AG04449 (cell line): Measurements from ENCODE around the gene DYNLT2B.
"Not testable (repeated sequence)": the region's sequence is repeated elsewhere in the genome, so short reads cannot be mapped to it uniquely, and the experiment has no call there.

Experiments
- CTCF ChIA-PET: fragments of 350-600 bp; formaldehyde crosslinking; extraction: SDS; loops from one replicate; lab custom pipeline; 2021; ENCODE audit warnings: antibody characterized with exemption; lab: Yijun Ruan, JAX
- POLR2A ChIA-PET: fragments of 400-600, 350-600 bp; formaldehyde crosslinking; extraction: SDS; loops from one replicate; lab custom pipeline; 2020; ENCODE audit warnings: antibody characterized with exemption, inconsistent platforms; lab: Yijun Ruan, JAX
- DNase-seq: peaks from one replicate; pipeline ENCODE4 v3.0.0-alpha.2; 2010; ENCODE audit warnings: low read depth, low spot score
- H3K4me3 ChIP-seq: 2 replicates; pipeline ENCODE4 v1.5.1; 2011; ENCODE audit warnings: low read depth, mild to moderate bottlenecking, control low read depth, low read length
- TF ChIP-seq, protein P1 (sequence below): IDR thresholded peaks from one replicate; pipeline ENCODE4 v1.5.1; 2011; ENCODE audit warnings: mild to moderate bottlenecking, moderate library complexity, low read length, control low read depth, inconsistent platforms; ENCODE audit not compliant: insufficient read depth; ENCODE audit errors: missing control alignments

The DYNLT2B gene

DNA sequence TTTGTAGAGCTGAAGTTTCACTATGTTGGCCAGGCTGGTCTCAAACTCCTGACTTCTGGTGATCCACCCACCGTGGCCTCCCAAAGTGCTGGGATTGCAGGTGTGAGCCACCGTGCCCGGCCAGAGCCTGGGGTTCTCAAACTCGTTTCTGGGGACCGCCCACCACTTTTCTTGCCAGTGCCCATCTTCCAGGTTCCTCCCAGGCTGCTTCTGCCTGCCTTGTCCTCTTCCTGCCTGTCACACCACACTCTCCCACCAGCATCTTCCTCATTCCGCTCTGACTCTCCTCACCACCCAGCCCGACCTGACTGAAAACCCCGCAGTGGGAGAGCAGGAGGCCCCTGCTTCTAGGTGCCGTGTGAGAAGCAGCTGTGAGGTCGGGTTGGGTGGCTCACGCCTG is 3.1 kb upstream of the DYNLT2B start:
- H3K4me3 ChIP-seq = no peak overlapping the region
- TF ChIP-seq, protein P1, sequence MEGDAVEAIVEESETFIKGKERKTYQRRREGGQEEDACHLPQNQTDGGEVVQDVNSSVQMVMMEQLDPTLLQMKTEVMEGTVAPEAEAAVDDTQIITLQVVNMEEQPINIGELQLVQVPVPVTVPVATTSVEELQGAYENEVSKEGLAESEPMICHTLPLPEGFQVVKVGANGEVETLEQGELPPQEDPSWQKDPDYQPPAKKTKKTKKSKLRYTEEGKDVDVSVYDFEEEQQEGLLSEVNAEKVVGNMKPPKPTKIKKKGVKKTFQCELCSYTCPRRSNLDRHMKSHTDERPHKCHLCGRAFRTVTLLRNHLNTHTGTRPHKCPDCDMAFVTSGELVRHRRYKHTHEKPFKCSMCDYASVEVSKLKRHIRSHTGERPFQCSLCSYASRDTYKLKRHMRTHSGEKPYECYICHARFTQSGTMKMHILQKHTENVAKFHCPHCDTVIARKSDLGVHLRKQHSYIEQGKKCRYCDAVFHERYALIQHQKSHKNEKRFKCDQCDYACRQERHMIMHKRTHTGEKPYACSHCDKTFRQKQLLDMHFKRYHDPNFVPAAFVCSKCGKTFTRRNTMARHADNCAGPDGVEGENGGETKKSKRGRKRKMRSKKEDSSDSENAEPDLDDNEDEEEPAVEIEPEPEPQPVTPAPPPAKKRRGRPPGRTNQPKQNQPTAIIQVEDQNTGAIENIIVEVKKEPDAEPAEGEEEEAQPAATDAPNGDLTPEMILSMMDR = no peak
- ChIA-PET CTCF (interaction anchor here (1.9 kb wide), 1 partner anchor 10 kb away, joined by 8 read pairs; no protein-coding TSS in a partner anchor), POLR2A (no interaction called here)
- DNase-seq = no peak

DNA sequence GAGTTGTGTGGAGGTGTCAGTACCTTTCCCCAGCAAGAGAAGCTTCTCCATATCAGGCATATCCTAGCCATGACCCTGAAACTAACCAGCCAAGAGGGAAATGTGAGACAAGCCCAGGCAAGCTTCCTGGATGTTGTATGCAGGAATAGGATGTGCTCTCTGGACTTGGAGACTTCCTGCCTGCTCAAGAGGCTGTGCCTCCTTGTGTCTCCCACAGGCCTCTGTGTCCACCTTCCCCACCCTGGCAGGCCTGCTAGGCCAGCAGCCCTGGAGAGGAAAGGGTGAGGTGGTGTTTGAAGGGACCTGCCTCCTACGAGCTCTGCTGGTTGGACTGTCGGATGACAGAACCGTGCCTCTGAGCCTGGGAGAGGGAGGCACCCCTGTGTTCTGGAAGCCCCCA is 2.1 kb upstream of the DYNLT2B start:
- no peak for DNase-seq
- CTCF ChIA-PET = interaction anchor here (0.6 to 1.9 kb wide), 3 partner anchors 11 to 221 kb away, joined by 3 to 8 read pairs (median 4); no protein-coding TSS in a partner anchor
- H3K4me3 ChIP-seq = no peak overlapping the region
- TF ChIP-seq, protein P1 = no peak
- POLR2A ChIA-PET = no interaction called here

- not testable (repeated sequence) for DNase-seq
- peak overlapping the region; percentile 89 for H3K4me3 ChIP-seq
- ChIA-PET POLR2A (interaction anchor here (1.0 to 1.4 kb wide), 3 partner anchors 10 to 115 kb away, joined by 3 to 5 read pairs (median 4); partner anchors contain the start of genes PCYT1A and UBXN7), CTCF (interaction anchor here (1.0 kb wide), 1 partner anchor 9 kb away, joined by 3 read pairs; no protein-coding TSS in a partner anchor)
Observed at GRCh38 chr3:196316799-196317686, 997 bp downstream of the DYNLT2B start.

DNA sequence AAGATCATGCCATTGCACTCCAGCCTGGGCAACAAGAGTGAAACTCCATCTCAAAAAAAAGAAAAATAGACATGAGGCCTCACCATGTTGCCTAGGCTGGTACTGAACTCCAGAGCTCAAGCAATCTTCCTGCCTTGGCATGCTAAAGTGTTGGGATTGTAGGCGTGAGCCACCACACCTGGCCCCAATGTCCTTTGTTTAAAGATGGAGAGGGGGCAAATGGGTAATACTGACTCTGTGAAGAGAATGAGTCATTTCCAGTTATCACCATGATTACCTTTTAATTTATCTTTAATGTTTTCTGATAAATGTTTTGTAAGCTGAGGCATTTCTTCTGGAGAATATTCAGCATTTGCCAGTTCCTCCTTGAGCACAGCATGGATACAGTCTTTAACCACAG is 2.2 kb downstream of the DYNLT2B start:
- POLR2A ChIA-PET = no interaction called here
- TF ChIP-seq, protein P1 = no peak
- DNase-seq = no peak
- CTCF ChIA-PET = no interaction called here
- H3K4me3 ChIP-seq = no peak overlapping the region

DNA sequence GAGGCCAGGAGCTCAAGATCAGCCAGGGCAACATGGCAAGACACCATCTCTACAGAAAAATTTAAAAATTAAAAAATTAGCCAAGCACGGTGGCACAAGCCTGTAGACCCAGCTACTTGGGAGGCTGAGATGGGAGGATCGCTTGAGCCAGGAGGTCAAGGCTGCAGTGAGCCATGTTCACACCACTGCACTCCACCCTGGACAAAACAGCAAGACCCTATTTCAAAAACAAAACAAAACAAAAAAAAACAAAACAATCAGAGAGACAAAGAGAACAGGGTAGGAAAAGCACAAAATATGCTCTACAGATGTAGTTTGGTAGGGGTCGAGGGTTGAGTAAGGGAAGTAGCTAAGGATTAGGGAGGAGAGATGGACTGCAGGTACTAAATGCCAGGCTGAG is 3.4 kb downstream of the DYNLT2B start:
- ChIA-PET CTCF (no interaction called here), POLR2A (interaction anchor here (0.6 kb wide), 1 partner anchor 27 kb away, joined by 4 read pairs; the partner anchor contains the start of gene PCYT1A)
- TF ChIP-seq, protein P1 = no peak
- DNase-seq = no peak
- no peak overlapping the region for H3K4me3 ChIP-seq

DNA sequence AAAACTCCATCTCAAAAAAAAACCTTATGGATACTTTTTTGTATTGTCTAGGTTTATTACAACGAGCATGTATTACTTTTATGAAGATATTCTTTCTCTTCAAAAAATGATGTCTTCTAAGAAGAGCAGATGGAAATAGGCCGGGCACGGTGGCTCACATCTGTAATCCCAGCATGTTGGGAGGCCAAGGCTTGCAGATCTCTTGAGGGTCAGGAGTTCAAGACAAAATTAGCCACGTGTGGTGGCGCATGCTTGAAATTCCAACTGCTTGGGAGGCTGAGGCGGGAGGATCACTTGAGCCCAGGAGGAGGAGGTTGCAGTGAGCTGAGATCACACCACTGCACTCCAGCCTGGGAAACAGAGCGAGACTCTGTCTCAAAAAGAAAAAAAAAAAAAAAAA is 4.0 kb downstream of the DYNLT2B start:
- H3K4me3 ChIP-seq, CTCF ChIA-PET, DNase-seq, POLR2A ChIA-PET: not testable (repeated sequence)

GRCh38 chr3:196302960-196303359 is 15.1 kb downstream of the DYNLT2B start:
- DNase-seq, POLR2A ChIA-PET, CTCF ChIA-PET, H3K4me3 ChIP-seq: not testable (repeated sequence)

GRCh38 chr3:196302551-196302950 is 15.5 kb downstream of the DYNLT2B start:
- CTCF ChIA-PET, DNase-seq, H3K4me3 ChIP-seq, POLR2A ChIA-PET: not testable (repeated sequence)
